GM23338 (cell line): ENCODE data around the gene GCM1. TPM values are rescaled to one million over a fixed set of nuclear protein-coding genes. Genes with fewer than 3 reads are reported as not detected.

Experiments used
- ATAC-seq: fragments of 200-7000 bp; cut with Tn5 transposase; 3 replicates; pipeline ENCODE4 v1.9.1; 2020
- DNase-seq: peaks from one replicate; pipeline ENCODE4 v3.0.0-alpha.2; 2015; ENCODE audit warnings: low spot score
- H2AFZ ChIP-seq: fragments of 200-600 bp; sonication (generic); 2 replicates; pipeline ENCODE4 v1.8.0; 2016; ENCODE audit warnings: antibody characterized with exemption, mild to moderate bottlenecking, moderate library complexity
- H3F3A ChIP-seq: fragments of 200-600 bp; sonication (generic); replicated peaks from 2 replicates; pipeline ENCODE4 v1.8.0; 2017; ENCODE audit warnings: antibody characterized with exemption, mixed run types, low read depth
- H3K27ac ChIP-seq: fragments of 200-600 bp; sonication (generic); 2 replicates; pipeline ENCODE4 v1.6.1; 2016; ENCODE audit warnings: low read depth
- H3K27me3 ChIP-seq: fragments of 200-600 bp; sonication (generic); 2 replicates; pipeline ENCODE4 v1.8.0; 2016; ENCODE audit warnings: mild to moderate bottlenecking, mixed run types, moderate library complexity; ENCODE audit not compliant: insufficient read depth
- H3K36me3 ChIP-seq: fragments of 200-600 bp; sonication (generic); 2 replicates; pipeline ENCODE4 v1.8.0; 2016; ENCODE audit warnings: mild to moderate bottlenecking; ENCODE audit not compliant: insufficient read depth
- H3K4me1 ChIP-seq: fragments of 200-600 bp; sonication (generic); 2 replicates; pipeline ENCODE4 v1.8.0; 2016; ENCODE audit warnings: mild to moderate bottlenecking, moderate library complexity; ENCODE audit not compliant: insufficient read depth
- H3K4me2 ChIP-seq: fragments of 200-600 bp; sonication (generic); 2 replicates; pipeline ENCODE4 v1.7.1; 2017; ENCODE audit warnings: mixed run types
- H3K4me3 ChIP-seq: fragments of 200-600 bp; sonication (generic); 2 replicates; pipeline ENCODE4 v1.6.1; 2016; ENCODE audit warnings: mixed run types
- H3K79me2 ChIP-seq: fragments of 200-600 bp; sonication (generic); replicated peaks from 2 replicates; pipeline ENCODE4 v1.8.0; 2017; ENCODE audit warnings: mild to moderate bottlenecking; ENCODE audit not compliant: insufficient read depth
- H3K9me2 ChIP-seq: fragments of 200-600 bp; sonication (generic); 2 replicates; pipeline ENCODE4 v1.8.0; 2017; ENCODE audit not compliant: insufficient read depth
- H4K20me1 ChIP-seq: fragments of 200-600 bp; sonication (generic); replicated peaks from 2 replicates; pipeline ENCODE4 v1.8.0; 2017; ENCODE audit warnings: mild to moderate bottlenecking; ENCODE audit not compliant: insufficient read depth
- H3K27ac Mint-ChIP-seq: 2 replicates; pipeline ENCODE4 v1.8.0; 2020; ENCODE audit warnings: inconsistent platforms, mild to moderate bottlenecking, moderate library complexity, mixed read lengths
- H3K27me3 Mint-ChIP-seq: 3 replicates; pipeline ENCODE4 v1.8.0; 2022; ENCODE audit warnings: low read depth, mild to moderate bottlenecking, moderate library complexity, mixed read lengths, inconsistent platforms; ENCODE audit not compliant: insufficient read depth, poor library complexity
- H3K36me3 Mint-ChIP-seq: 3 replicates; pipeline ENCODE4 v1.8.0; 2021; ENCODE audit warnings: low read depth, mild to moderate bottlenecking, inconsistent platforms, moderate library complexity, mixed read lengths
- H3K4me1 Mint-ChIP-seq: 3 replicates; pipeline ENCODE4 v1.8.0; 2020; ENCODE audit warnings: mild to moderate bottlenecking, inconsistent platforms, mixed read lengths
- H3K4me3 Mint-ChIP-seq: 3 replicates; pipeline ENCODE4 v1.8.0; 2021; ENCODE audit warnings: moderate library complexity, mild to moderate bottlenecking, inconsistent platforms, mixed read lengths
- H3K9me3 Mint-ChIP-seq: 3 replicates; pipeline ENCODE4 v1.8.0; 2020; ENCODE audit warnings: moderate library complexity, mild to moderate bottlenecking, inconsistent platforms, mixed read lengths
- CREB1 ChIP-seq: fragments of 250-450 bp; sonication (Bioruptor Pico); IDR thresholded peaks from 2 replicates; pipeline ENCODE4 v1.5.0; 2020; ENCODE audit warnings: low read depth, mild to moderate bottlenecking, moderate library complexity
- CTCF ChIP-seq, 2 experiments: fragments of 200-600 bp in 1 of 2; sonication (generic) in 1 of 2; conservative IDR thresholded peaks; 2 replicates each; pipeline versions ENCODE4 v1.5.1 to v1.6.1; 2016 to 2017; ENCODE audit warnings: antibody characterized with exemption in 2 of 2, low read depth in 2 of 2, mild to moderate bottlenecking in 2 of 2, moderate library complexity in 1 of 2
- ETS1 ChIP-seq: IDR thresholded peaks from 2 replicates; pipeline ENCODE4 v1.6.1; 2016; ENCODE audit warnings: antibody characterized with exemption
- EZH2 ChIP-seq: fragments of 200-600 bp; sonication (generic); IDR thresholded peaks from one replicate; pipeline ENCODE4 v1.8.0; 2017; ENCODE audit warnings: antibody characterized with exemption, mild to moderate bottlenecking, low read depth; ENCODE audit not compliant: unreplicated experiment
- EZH2phosphoT487 ChIP-seq: fragments of 200-600 bp; sonication (generic); IDR thresholded peaks from one replicate; pipeline ENCODE4 v1.8.1; 2018; ENCODE audit warnings: antibody characterized with exemption; ENCODE audit not compliant: unreplicated experiment
- JUNB ChIP-seq: IDR thresholded peaks from one replicate; pipeline ENCODE4 v1.6.1; 2016; ENCODE audit warnings: antibody characterized with exemption; ENCODE audit not compliant: unreplicated experiment
- NANOG ChIP-seq: IDR thresholded peaks from 2 replicates; pipeline ENCODE4 v1.6.1; 2016; ENCODE audit warnings: antibody characterized with exemption, borderline replicate concordance
- REST ChIP-seq: IDR thresholded peaks from one replicate; pipeline ENCODE4 v1.6.1; 2018; ENCODE audit warnings: antibody characterized with exemption; ENCODE audit not compliant: unreplicated experiment
- ZNF114 ChIP-seq: fragments of 250-450 bp; sonication (Bioruptor Pico); IDR thresholded peaks from 2 replicates; pipeline ENCODE4 v1.5.0; 2020; ENCODE audit warnings: mild to moderate bottlenecking, moderate library complexity
- polyA plus RNA-seq: library from polyadenylated mRNA; unstranded; fragments of >200 nt; fragmentation: Nextera tagmentation; extraction: Ambion mirVana; gene quantifications from 2 replicates; pipeline ENCODE4 v1.2.1, GENCODE V29; 2016
- total RNA-seq: library from RNA; depleted of rRNA; stranded (reverse); fragments of >200 nt; shearing (Covaris generic); gene quantifications from 2 replicates; pipeline ENCODE4 v1.2.3, GENCODE V29; 2014

The GCM1 gene
- total and polyA plus RNA-seq, 2 experiments from 2014 or later = not detected

GRCh38 chr6:53112404-53112803 lies 36.2 kb downstream of the GCM1 start (continued):
- no peak for TF ChIP-seq REST
- no peak for TF ChIP-seq ZNF114
- no peak for TF ChIP-seq NANOG
- TF ChIP-seq ETS1 = no peak
- no peak for TF ChIP-seq EZH2
- TF ChIP-seq JUNB = no peak

- Mint-ChIP-seq H3K9me3 (0 out of 3 replicates have a peak, but pooled peaks cover 6% of the 10 kb centered on the region), H3K27me3 (no peaks in the 10 kb centered on the region), H3K4me1 (no peaks in the 10 kb centered on the region), H3K36me3 (no peaks in the 10 kb centered on the region), H3K4me3 (no peak overlapping the region), H3K27ac (no peak overlapping the region)
- Histone ChIP-seq H3K4me3 (no peak overlapping the region), H3K4me1 (no peaks in the 10 kb centered on the region), H3K4me2 (no peak overlapping the region), H3F3A (no peaks in the 10 kb centered on the region), H3K27ac (no peak overlapping the region), H3K36me3 (no peaks in the 10 kb centered on the region), H3K79me2 (no peaks in the 10 kb centered on the region), H3K9me2 (no peaks in the 10 kb centered on the region; the same call in 1 of the 2 replicates), H4K20me1 (no peaks in the 10 kb centered on the region), H3K27me3 (no peaks in the 10 kb centered on the region), H2AFZ (no peak overlapping the region)
- TF ChIP-seq CTCF (conservative IDR thresholded peaks at IDR 0.05; ENCODE audit: low read depth in 2 of 2) (no peak), REST (no peak), JUNB (no peak), EZH2phosphoT487 (no peak), CREB1 (CRISPR knock-in tag) (no peak), ETS1 (no peak)
- ATAC-seq (no peak), DNase-seq (no peak)
Observed at GRCh38 chr6:53111865-53112264, 36.8 kb downstream of the GCM1 start.
